ENCODE data around the gene FGG.
"Not testable (repeated sequence)": the region's sequence is repeated elsewhere in the genome, so short reads cannot be mapped to it uniquely, and the experiment has no call there.

FGG gene

GRCh38 chr4:154604696-154605200 lies 7.7 kb downstream of the FGG start:
- H3K27ac ChIP-seq, result no peak overlapping the region
- TF ChIP-seq CTCF (conservative IDR thresholded peaks at IDR 0.05), result no peak
- TF ChIP-seq ZFX (IDR thresholded peaks at IDR 0.05), result no peak

GRCh38 chr4:154603033-154603943 lies 9.2 kb downstream of the FGG start:
- TF ChIP-seq CTCF (conservative IDR thresholded peaks at IDR 0.05) (no peak), ZFX (IDR thresholded peaks at IDR 0.05) (no peak)
- no peak overlapping the region for H3K27ac ChIP-seq

- TF ChIP-seq ZFX (IDR thresholded peaks at IDR 0.05) (no peak), CTCF (conservative IDR thresholded peaks at IDR 0.05) (no peak)
Measured at GRCh38 chr4:154602404-154603020, 9.9 kb downstream of the FGG start.

GRCh38 chr4:154597798-154598774 lies 14.4 kb downstream of the FGG start:
- H3K27ac ChIP-seq, result no peak overlapping the region
- no peak for TF ChIP-seq ZFX (IDR thresholded peaks at IDR 0.05)
- TF ChIP-seq CTCF (conservative IDR thresholded peaks at IDR 0.05), result no peak

More at GRCh38 chr4:154602404-154603020, 9.9 kb downstream of the FGG start:
- no peak overlapping the region for H3K27ac ChIP-seq

GRCh38 chr4:154597281-154597680 lies 15.2 kb downstream of the FGG start:
- H3K27ac ChIP-seq, result not testable (repeated sequence)

- no peak overlapping the region for H3K27ac ChIP-seq
- TF ChIP-seq CTCF (conservative IDR thresholded peaks at IDR 0.05) (no peak), ZFX (IDR thresholded peaks at IDR 0.05) (no peak)
Measured at GRCh38 chr4:154595807-154596206, 16.6 kb downstream of the FGG start.

GRCh38 chr4:154594343-154594742 lies 18.1 kb downstream of the FGG start:
- not testable (repeated sequence) for H3K27ac ChIP-seq

Measured in C4-2B (cell line).